DND-41 (cell line): ENCODE data around the gene NEDD4.
"Not testable (repeated sequence)": the region's sequence is repeated elsewhere in the genome, so short reads cannot be mapped to it uniquely, and the experiment has no call there.

Experiments used
- ATAC-seq: fragments of 200-7000 bp; cut with Tn5 transposase; 3 replicates; pipeline ENCODE4 v1.9.1; 2021; ENCODE audit warnings: low read depth; ENCODE audit not compliant: insufficient read depth
- DNase-seq: peaks from one replicate; pipeline ENCODE4 v3.0.0-alpha.2; 2020
- H2AFZ ChIP-seq: 2 replicates; pipeline ENCODE4 v1.6.0; 2012; ENCODE audit warnings: low read depth, low read length
- H3K27ac ChIP-seq: 2 replicates; pipeline ENCODE4 v1.5.1; 2012; ENCODE audit warnings: low read length, inconsistent platforms
- H3K27me3 ChIP-seq: fragments of 200-600 bp; sonication (generic); 2 replicates; pipeline ENCODE4 v1.6.0; 2012; ENCODE audit warnings: low read length, mild to moderate bottlenecking, inconsistent platforms; ENCODE audit not compliant: insufficient read depth, poor library complexity
- H3K36me3 ChIP-seq: 2 replicates; pipeline ENCODE4 v1.5.1; 2012; ENCODE audit warnings: low read length, inconsistent platforms; ENCODE audit not compliant: insufficient read depth
- H3K4me1 ChIP-seq: 2 replicates; pipeline ENCODE4 v1.5.1; 2012; ENCODE audit warnings: mild to moderate bottlenecking, low read length; ENCODE audit not compliant: insufficient read depth
- H3K4me2 ChIP-seq: 2 replicates; pipeline ENCODE4 v1.6.0; 2012; ENCODE audit warnings: mild to moderate bottlenecking, moderate library complexity, low read length, inconsistent platforms; ENCODE audit not compliant: insufficient read depth
- H3K4me3 ChIP-seq, 2 experiments: fragments of 200-600 bp in 1 of 2; shearing (Covaris generic) in 1 of 2; 2 replicates each; pipeline ENCODE4 v1.5.1; 2012 to 2016; ENCODE audit warnings: inconsistent platforms in 2 of 2, low read length in 2 of 2, mild to moderate bottlenecking in 2 of 2, low read depth in 1 of 2, moderate library complexity in 1 of 2
- H3K79me2 ChIP-seq: 2 replicates; pipeline ENCODE4 v1.6.0; 2012; ENCODE audit warnings: low read length, inconsistent platforms; ENCODE audit not compliant: insufficient read depth
- H3K9ac ChIP-seq: 2 replicates; pipeline ENCODE4 v1.6.0; 2012; ENCODE audit warnings: low read depth, mild to moderate bottlenecking, inconsistent platforms, low read length, moderate library complexity
- H3K9me3 ChIP-seq: 2 replicates; pipeline ENCODE4 v1.5.1; 2012; ENCODE audit warnings: low read length, moderate library complexity, mild to moderate bottlenecking, inconsistent platforms; ENCODE audit not compliant: insufficient read depth, severe bottlenecking
- H4K20me1 ChIP-seq: 2 replicates; pipeline ENCODE4 v1.6.0; 2012; ENCODE audit warnings: low read length; ENCODE audit not compliant: insufficient read depth
- CTCF ChIP-seq: IDR thresholded peaks from 2 replicates; pipeline ENCODE4 v1.5.1; 2012; ENCODE audit warnings: borderline replicate concordance, low read length, moderate library complexity, mild to moderate bottlenecking; ENCODE audit not compliant: poor library complexity, severe bottlenecking; ENCODE audit errors: extremely low read depth
- EZH2 ChIP-seq: IDR thresholded peaks from 3 replicates; pipeline ENCODE4 v1.6.1; 2012; ENCODE audit warnings: borderline replicate concordance, low read depth, mild to moderate bottlenecking, moderate library complexity, low read length, inconsistent platforms; ENCODE audit not compliant: severe bottlenecking

The NEDD4 gene

GRCh38 chr15:55789066-55789660, 204.2 kb downstream of the NEDD4 start:
- H3K9ac ChIP-seq = no peak overlapping the region
- H3K27ac ChIP-seq = no peak overlapping the region
- DNase-seq = peak; percentile 36
- no peaks in the 10 kb centered on the region for H3K4me1 ChIP-seq
- no peak overlapping the region for H2AFZ ChIP-seq
- no peaks in the 10 kb centered on the region for H4K20me1 ChIP-seq
- H3K4me3 ChIP-seq = no peak overlapping the region
- no peaks in the 10 kb centered on the region for H3K36me3 ChIP-seq
- no peak overlapping the region for H3K4me2 ChIP-seq
- H3K79me2 ChIP-seq = no peaks in the 10 kb centered on the region
- TF ChIP-seq EZH2 = no peak
- peak; percentile 74 for TF ChIP-seq CTCF
- H3K9me3 ChIP-seq = peaks cover 5% of the 10 kb centered on the region
- ATAC-seq = no peak
- no peaks in the 10 kb centered on the region for H3K27me3 ChIP-seq

- H3K36me3 ChIP-seq = no peaks in the 10 kb centered on the region
- no peak for DNase-seq
- H3K9ac ChIP-seq = no peak overlapping the region
- no peak overlapping the region for H3K27ac ChIP-seq
- no peaks in the 10 kb centered on the region for H4K20me1 ChIP-seq
- ATAC-seq = no peak
- TF ChIP-seq CTCF (no peak), EZH2 (no peak)
- no peaks in the 10 kb centered on the region for H3K4me1 ChIP-seq
- no peaks in the 10 kb centered on the region for H3K27me3 ChIP-seq
- H3K4me2 ChIP-seq = no peak overlapping the region
- no peaks in the 10 kb centered on the region for H3K9me3 ChIP-seq
- H3K4me3 ChIP-seq = no peak overlapping the region
- no peaks in the 10 kb centered on the region for H3K79me2 ChIP-seq
- no peak overlapping the region for H2AFZ ChIP-seq
These were observed 207.1 kb downstream of the NEDD4 start for GRCh38 chr15:55786341-55786740.

- not testable (repeated sequence) for ATAC-seq, H3K4me2 ChIP-seq, DNase-seq, H3K27me3 ChIP-seq, H3K36me3 ChIP-seq, H3K27ac ChIP-seq, H3K4me3 ChIP-seq, H2AFZ ChIP-seq, H3K79me2 ChIP-seq, H4K20me1 ChIP-seq, H3K9me3 ChIP-seq, H3K4me1 ChIP-seq, H3K9ac ChIP-seq
These were observed 207.8 kb downstream of the NEDD4 start for GRCh38 chr15:55785593-55785992.

- no peak for TF ChIP-seq EZH2
- TF ChIP-seq CTCF = no peak
- no peaks in the 10 kb centered on the region for H3K36me3 ChIP-seq
- no peak for ATAC-seq
These were observed 209.1 kb downstream of the NEDD4 start for GRCh38 chr15:55784286-55784685.

More at GRCh38 chr15:55784286-55784685, 209.1 kb downstream of the NEDD4 start:
- Histone ChIP-seq H3K4me2 (no peak overlapping the region), H3K4me1 (no peaks in the 10 kb centered on the region), H3K27ac (no peak overlapping the region), H3K4me3 (no peak overlapping the region), H2AFZ (no peak overlapping the region), H3K9ac (no peak overlapping the region), H3K79me2 (no peaks in the 10 kb centered on the region), H3K9me3 (no peaks in the 10 kb centered on the region), H4K20me1 (no peaks in the 10 kb centered on the region), H3K27me3 (no peaks in the 10 kb centered on the region)
- DNase-seq = no peak
